SH-SY5Y (cell line): ENCODE data around the gene MRPL10.

Experiments
- GATA2 ChIP-seq: IDR thresholded peaks from 2 replicates; pipeline ENCODE4 v1.6.1; 2011; ENCODE audit warnings: mild to moderate bottlenecking, low read depth, low read length
- GATA3 ChIP-seq: IDR thresholded peaks from 2 replicates; pipeline ENCODE4 v1.6.1; 2011; ENCODE audit warnings: low read depth, mild to moderate bottlenecking, low read length, moderate library complexity

- TF ChIP-seq GATA3 (no peak), GATA2 (no peak)
Measured at GRCh38 chr17:47843391-47843730, 12.0 kb upstream of the MRPL10 start.
